Ishikawa (cell line): ENCODE data around the gene DLX2.

Experiments used
- CEBPB ChIP-seq: IDR thresholded peaks from 2 replicates; pipeline ENCODE4 v1.6.1; 2012
- CREB1 ChIP-seq: IDR thresholded peaks from 2 replicates; pipeline ENCODE4 v1.6.1; 2012; ENCODE audit warnings: low read depth
- EGR1 ChIP-seq: IDR thresholded peaks from 2 replicates; pipeline ENCODE4 v1.6.1; 2012
- FOXM1 ChIP-seq: IDR thresholded peaks from 2 replicates; pipeline ENCODE4 v1.6.1; 2012; ENCODE audit warnings: low read depth, borderline replicate concordance
- MAX ChIP-seq: IDR thresholded peaks from 2 replicates; pipeline ENCODE4 v1.6.1; 2012
- REST ChIP-seq: IDR thresholded peaks from 2 replicates; pipeline ENCODE4 v1.6.1; 2012; ENCODE audit warnings: low read depth, mild to moderate bottlenecking
- TAF1 ChIP-seq: IDR thresholded peaks from 2 replicates; pipeline ENCODE4 v1.6.1; 2012; ENCODE audit warnings: low read depth, mild to moderate bottlenecking
- USF1 ChIP-seq: IDR thresholded peaks from 2 replicates; pipeline ENCODE4 v1.6.1; 2012

GRCh38 chr2:172092716-172093415, 9.8 kb downstream of the DLX2 start:
- no peak for TF ChIP-seq REST
- no peak for TF ChIP-seq TAF1
- no peak for TF ChIP-seq MAX
- TF ChIP-seq CEBPB, result no peak
- TF ChIP-seq USF1, result no peak
- no peak for TF ChIP-seq CREB1
- TF ChIP-seq FOXM1, result no peak
- TF ChIP-seq EGR1, result no peak
